GM12878 (cell line): Measurements from ENCODE around the gene EMP2.

Experiments
- E2F4 ChIP-seq: IDR thresholded peaks from 2 replicates; pipeline ENCODE4 v1.6.1; 2012; ENCODE audit warnings: low read depth, low read length, improper control_type of control experiment
- SRF ChIP-seq, 2 experiments: IDR thresholded peaks; 2 replicates each; pipeline ENCODE4 v1.6.1; 2011; ENCODE audit warnings: low read depth in 2 of 2, low read length in 2 of 2, mild to moderate bottlenecking in 1 of 2, moderate library complexity in 1 of 2

DNA sequence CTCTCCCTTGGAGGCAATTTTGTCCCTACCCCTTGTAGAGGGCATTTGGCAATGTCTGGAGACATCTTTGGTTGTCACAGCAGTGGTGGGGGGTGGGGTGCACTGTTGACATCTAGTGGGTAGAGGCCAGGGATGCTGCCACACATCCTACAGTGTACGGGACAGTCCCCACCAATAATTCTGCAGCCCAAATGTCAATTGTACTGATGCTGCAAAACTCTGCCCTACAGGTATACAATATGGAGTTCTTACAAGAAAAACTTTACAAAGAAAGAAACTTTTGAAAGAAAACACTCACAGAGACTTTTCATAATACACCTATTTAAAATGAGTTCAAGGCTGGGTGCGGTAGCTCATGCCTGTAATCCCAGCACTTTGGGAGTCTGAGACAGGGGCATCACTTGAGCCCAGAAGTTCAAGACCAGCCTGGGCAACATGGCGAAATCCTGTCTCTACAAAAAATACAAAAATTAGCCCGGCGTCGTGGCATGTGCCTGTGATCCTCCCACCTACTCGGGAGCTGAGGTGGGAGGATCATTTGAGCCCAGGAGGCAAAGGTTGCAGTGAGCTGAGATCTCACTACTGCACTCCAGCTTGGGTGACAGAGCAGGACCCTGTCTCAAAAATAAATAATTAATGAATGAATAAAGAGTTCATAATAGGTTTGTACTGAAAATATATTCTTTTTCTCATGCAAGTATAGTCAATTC is 59.4 kb downstream of the EMP2 start:
- TF ChIP-seq SRF (IDR thresholded peaks at IDR 0.05; ENCODE audit: low read depth in 2 of 2, low read length in 2 of 2) (no peak), E2F4 (no peak)
